Stimulated activated CD4-positive, alpha-beta T cell treated with anti-CD3 and anti-CD28 coated beads, Interleukin-4, amount 100 ng/mL, for 48 hours (primary cell): ENCODE data around the gene LYPD6B.

Experiments
- DNase-seq, 2 donors: peaks; one replicate each; pipeline ENCODE4 v3.0.0-alpha.2; 2020; ENCODE audit warnings: low read depth in 2 of 2

LYPD6B gene

GRCh38 chr2:149012545-149012944, 26.0 kb upstream of the LYPD6B start:
- DNase-seq, result no peak

GRCh38 chr2:149015501-149015900, 23.0 kb upstream of the LYPD6B start:
- no peak for DNase-seq

GRCh38 chr2:149015926-149016563, 22.5 kb upstream of the LYPD6B start:
- no peak for DNase-seq

- peak; percentile 69 to 70 for DNase-seq
These were observed 21.1 kb upstream of the LYPD6B start for GRCh38 chr2:149017116-149017985.

- no peak for DNase-seq
These were observed 19.5 kb upstream of the LYPD6B start for GRCh38 chr2:149018981-149019380.

GRCh38 chr2:149019768-149020167, 18.7 kb upstream of the LYPD6B start:
- no peak for DNase-seq

GRCh38 chr2:149020432-149020851, 18.1 kb upstream of the LYPD6B start:
- no peak for DNase-seq

GRCh38 chr2:149021271-149021719, 17.2 kb upstream of the LYPD6B start:
- DNase-seq, result no peak

- no peak for DNase-seq
These were observed 16.7 kb upstream of the LYPD6B start for GRCh38 chr2:149021761-149022160.

- DNase-seq, result no peak
These were observed 15.4 kb upstream of the LYPD6B start for GRCh38 chr2:149023091-149023490.

- DNase-seq, result no peak
These were observed 10.8 kb upstream of the LYPD6B start for GRCh38 chr2:149027590-149028250.

- DNase-seq, result no peak
These were observed 10.1 kb upstream of the LYPD6B start for GRCh38 chr2:149028377-149028776.

- no peak for DNase-seq
These were observed 9.6 kb upstream of the LYPD6B start for GRCh38 chr2:149028891-149029290.

- DNase-seq, result no peak
These were observed 9.1 kb upstream of the LYPD6B start for GRCh38 chr2:149029307-149029965.

- DNase-seq, result no peak
These were observed 7.1 kb upstream of the LYPD6B start for GRCh38 chr2:149031396-149031795.

- DNase-seq, result no peak
These were observed 4.8 kb upstream of the LYPD6B start for GRCh38 chr2:149033716-149034115.

GRCh38 chr2:149034406-149034805, 4.1 kb upstream of the LYPD6B start:
- DNase-seq, result no peak

GRCh38 chr2:149036507-149037293, 1.8 kb upstream of the LYPD6B start:
- no peak for DNase-seq

- no peak for DNase-seq
These were observed 648 bp upstream of the LYPD6B start for GRCh38 chr2:149037851-149038250.

GRCh38 chr2:149039213-149039724, 770 bp downstream of the LYPD6B start:
- no peak for DNase-seq

- DNase-seq, result peak; percentile 52 to 64
These were observed 2.0 kb downstream of the LYPD6B start for GRCh38 chr2:149040451-149040850.
